D721Med (cell line): ENCODE data around the gene CCNJ.

Experiments
- DNase-seq: peaks from one replicate; pipeline ENCODE4 v3.0.0; 2011; ENCODE audit warnings: low spot score; ENCODE audit not compliant: insufficient read length
- FAIRE-seq: peaks from 2 replicates; lab custom pipeline; 2011; peaks lifted over from hg19 to GRCh38; lab: Jason Lieb, UNC
- TF ChIP-seq, protein P1 (sequence below): IDR thresholded peaks from 2 replicates; pipeline ENCODE4 v1.5.1; 2012; ENCODE audit warnings: mild to moderate bottlenecking, control low read depth; ENCODE audit not compliant: insufficient read depth; ENCODE audit errors: missing control alignments

Gene CCNJ

DNA sequence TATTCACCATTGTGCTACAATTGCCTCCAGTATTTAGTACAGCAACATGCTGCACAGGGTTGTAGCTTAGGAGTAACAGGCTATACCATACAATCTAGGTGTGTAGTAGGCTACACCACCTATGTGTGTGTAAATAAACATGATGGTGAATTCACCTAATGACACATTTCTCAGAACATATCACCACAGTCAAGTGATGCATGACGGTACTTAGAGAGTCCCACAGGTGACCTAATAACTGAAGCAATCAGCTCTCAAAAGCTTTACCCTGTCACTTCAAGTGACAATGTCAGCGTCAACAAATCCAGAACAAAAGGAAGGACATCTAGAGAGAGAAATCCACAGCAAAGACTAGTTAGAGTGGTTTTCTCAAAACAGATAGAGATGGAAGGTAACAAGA is 38.8 kb downstream of the CCNJ start:
- no peak for FAIRE-seq
- DNase-seq = no peak

DNA sequence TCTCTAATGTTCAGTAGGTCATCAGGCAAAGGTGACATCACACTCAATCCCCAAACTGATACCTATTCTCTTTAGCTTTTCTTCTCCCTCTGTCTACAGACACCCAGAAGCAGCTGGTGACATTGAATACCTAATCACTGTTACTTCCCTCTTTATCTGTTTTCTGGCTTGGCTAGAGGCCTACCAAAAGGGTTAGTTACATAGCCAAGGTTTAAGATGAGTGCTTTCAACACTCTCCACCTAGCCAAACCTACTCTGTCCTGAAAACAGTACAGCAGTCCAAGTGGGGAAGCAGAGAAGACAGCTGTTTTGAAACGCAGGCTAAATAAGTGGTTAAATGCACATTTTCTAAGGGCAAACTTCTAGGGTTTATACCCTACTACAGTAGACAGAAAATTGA is 39.4 kb downstream of the CCNJ start:
- TF ChIP-seq, protein P1, sequence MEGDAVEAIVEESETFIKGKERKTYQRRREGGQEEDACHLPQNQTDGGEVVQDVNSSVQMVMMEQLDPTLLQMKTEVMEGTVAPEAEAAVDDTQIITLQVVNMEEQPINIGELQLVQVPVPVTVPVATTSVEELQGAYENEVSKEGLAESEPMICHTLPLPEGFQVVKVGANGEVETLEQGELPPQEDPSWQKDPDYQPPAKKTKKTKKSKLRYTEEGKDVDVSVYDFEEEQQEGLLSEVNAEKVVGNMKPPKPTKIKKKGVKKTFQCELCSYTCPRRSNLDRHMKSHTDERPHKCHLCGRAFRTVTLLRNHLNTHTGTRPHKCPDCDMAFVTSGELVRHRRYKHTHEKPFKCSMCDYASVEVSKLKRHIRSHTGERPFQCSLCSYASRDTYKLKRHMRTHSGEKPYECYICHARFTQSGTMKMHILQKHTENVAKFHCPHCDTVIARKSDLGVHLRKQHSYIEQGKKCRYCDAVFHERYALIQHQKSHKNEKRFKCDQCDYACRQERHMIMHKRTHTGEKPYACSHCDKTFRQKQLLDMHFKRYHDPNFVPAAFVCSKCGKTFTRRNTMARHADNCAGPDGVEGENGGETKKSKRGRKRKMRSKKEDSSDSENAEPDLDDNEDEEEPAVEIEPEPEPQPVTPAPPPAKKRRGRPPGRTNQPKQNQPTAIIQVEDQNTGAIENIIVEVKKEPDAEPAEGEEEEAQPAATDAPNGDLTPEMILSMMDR = no peak
- DNase-seq = no peak
- FAIRE-seq = no peak

More for the DNA sequence above, 38.8 kb downstream of the CCNJ start:
- TF ChIP-seq, protein P1 = no peak

DNA sequence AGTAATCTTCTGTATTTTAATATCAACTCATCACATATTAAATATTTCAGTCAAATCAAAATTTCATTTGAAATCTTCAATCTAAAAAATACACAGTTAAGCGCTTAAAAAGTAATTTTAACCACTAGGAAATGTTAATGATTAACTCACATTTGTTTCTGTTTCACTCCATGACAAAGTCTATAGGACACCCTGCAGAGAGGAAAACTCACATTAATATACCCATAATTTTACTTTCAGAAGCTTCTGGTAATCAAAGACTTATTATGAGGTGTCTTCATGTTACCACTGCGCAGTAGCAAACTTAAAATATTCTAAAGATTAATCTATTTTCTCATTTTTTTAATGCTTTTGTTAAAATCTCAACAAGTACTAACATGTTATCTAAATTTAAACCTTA is 45.7 kb downstream of the CCNJ start:
- FAIRE-seq (no peak), DNase-seq (no peak)
- TF ChIP-seq, protein P1 = no peak

DNA sequence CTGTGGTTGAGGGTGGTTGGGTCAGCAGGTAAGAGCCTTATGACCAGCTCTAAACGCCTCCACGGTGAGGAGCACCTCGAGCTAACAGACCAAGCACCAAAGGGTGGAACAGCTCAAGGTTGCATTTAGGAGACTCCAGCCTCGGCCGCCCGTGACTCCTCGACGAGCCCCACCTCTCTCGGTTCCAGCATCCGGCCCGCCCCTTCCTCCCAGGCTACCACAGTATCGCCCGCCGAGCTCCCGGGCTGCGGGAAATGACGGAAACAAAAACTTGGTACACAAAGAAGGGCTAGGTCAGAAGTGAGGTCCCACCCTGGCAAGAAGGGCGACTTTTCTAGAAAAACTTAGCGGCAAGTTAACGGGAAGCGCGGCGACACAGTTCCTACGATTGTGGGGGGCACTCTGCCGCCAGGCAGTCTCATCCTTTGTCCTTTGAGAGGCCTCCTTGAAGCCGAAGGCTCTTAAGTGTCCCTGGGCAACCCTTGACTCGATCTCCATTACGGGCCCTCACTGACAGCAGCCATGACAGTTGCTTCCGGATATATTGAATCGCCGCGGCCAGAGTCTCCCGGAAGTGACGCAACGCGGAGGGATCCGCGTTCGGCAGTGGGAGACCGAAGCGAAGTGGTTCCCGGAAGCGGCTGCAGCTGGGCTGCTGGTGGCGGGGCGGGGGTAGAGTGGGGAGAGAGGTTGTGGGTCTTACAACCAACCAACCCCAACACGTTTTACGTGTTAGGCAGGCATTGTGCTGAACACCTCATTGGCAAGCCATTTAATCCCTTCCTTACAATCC is 46.5 kb downstream of the CCNJ start:
- no peak for FAIRE-seq
- TF ChIP-seq, protein P1 = no peak
- DNase-seq = peak; percentile 58

DNA sequence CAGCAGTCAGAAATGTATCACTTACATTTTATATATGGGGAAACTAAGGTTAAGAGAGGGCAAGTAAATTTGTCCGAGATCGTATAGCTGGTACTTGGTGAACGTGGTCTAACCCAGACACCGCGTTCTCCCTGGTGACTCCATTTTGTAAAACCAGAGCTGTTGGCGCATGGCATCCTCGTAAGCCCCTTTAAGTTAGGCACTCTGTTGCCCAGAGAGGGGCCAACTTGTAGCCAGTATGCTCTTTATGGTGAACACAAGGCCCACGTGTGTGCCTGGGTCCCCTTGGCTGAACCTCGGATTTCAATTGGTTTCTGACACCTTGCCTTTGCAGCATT is 47.0 kb downstream of the CCNJ start:
- TF ChIP-seq, protein P1 = no peak
- FAIRE-seq = no peak
- DNase-seq = no peak

DNA sequence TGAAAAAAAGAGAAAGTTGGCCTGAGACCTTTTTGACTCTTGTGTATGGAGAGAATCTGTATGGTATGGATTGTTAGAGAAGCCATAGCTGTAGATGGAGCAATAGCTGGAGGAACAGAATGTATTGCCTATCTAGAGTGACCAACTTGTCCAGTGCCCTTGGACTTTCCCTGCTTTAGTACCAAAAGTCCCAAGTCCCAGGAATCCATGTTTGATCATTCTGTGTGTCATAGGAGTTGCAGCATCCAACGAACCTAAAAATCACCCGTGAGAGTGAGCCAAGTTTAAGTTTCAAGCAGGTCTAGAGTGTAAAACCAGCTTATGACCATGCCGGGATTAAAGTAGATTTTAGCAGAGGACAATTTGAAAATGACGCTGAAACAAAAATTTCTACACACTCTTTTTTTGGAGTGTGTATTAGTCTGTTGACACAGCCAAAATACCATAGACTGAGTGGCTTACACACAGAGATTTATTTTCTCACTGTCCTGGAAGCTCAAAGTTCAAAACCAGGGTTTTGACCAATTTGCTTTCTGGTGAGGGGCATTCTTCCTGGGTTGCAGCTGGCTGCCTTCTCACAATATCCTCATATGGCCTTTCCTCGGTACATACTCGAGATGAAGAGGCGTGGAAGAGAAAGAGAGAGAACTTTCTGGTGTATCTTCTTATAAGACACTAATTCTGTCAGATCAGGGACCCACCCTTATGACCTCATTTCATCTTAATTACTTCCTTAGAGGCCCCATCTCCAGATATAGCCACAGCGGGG is 49.8 kb downstream of the CCNJ start:
- DNase-seq (no peak), FAIRE-seq (no peak)
- TF ChIP-seq, protein P1 = no peak

DNA sequence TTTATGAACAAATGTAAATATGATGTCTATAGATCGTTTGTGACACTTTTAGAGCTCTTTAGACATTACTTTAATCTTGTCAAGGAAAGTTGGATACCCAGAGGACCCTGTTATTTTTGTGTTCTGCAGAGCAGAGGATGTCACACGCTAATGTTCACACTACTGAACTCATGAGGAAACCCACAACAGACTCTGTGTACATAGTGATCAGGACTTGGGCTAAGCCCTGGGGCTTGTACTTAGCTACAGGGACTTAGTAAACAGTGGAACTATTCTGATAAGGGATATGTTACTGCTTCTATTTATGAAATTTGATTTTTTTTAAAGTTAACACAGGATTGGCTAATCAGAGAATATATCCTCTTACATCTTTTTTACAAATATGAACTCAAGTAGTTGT is 50.6 kb downstream of the CCNJ start:
- FAIRE-seq = no peak
- no peak for DNase-seq
- TF ChIP-seq, protein P1 = no peak
